Osteoblast (primary cell): ENCODE results near the gene ADAMTS2. TPM values are rescaled to one million over a fixed set of nuclear protein-coding genes. Genes with fewer than 3 reads are reported as not detected.
A peak's percentile ranks its signal among the peaks of the same experiment; 100 is the strongest.

Experiments
- DNase-seq: peaks from one replicate; pipeline ENCODE4 v3.0.0; 2011; ENCODE audit warnings: low spot score, mixed read lengths; ENCODE audit not compliant: insufficient read length; ENCODE audit errors: missing footprints
- H2AFZ ChIP-seq: 2 replicates; pipeline ENCODE4 v1.6.0; 2011; ENCODE audit warnings: mild to moderate bottlenecking, low read length
- H3K27ac ChIP-seq: 2 replicates; pipeline ENCODE4 v1.5.1; 2011; ENCODE audit warnings: mild to moderate bottlenecking, low read depth, low read length, moderate library complexity
- H3K27me3 ChIP-seq: 2 replicates; pipeline ENCODE4 v1.6.0; 2012; ENCODE audit warnings: mild to moderate bottlenecking, control low read depth, inconsistent platforms, low read length, moderate library complexity; ENCODE audit not compliant: insufficient read depth
- H3K36me3 ChIP-seq: 2 replicates; pipeline ENCODE4 v1.5.1; 2011; ENCODE audit warnings: mild to moderate bottlenecking, low read length, control low read depth, moderate library complexity; ENCODE audit not compliant: insufficient read depth
- H3K4me1 ChIP-seq: 2 replicates; pipeline ENCODE4 v1.5.1; 2011; ENCODE audit warnings: mild to moderate bottlenecking, low read length, control low read depth, moderate library complexity; ENCODE audit not compliant: insufficient read depth
- H3K4me2 ChIP-seq: 2 replicates; pipeline ENCODE4 v1.6.0; 2011; ENCODE audit warnings: mild to moderate bottlenecking, low read length; ENCODE audit not compliant: insufficient read depth
- H3K4me3 ChIP-seq: fragments of 200-600 bp; sonication (generic); 3 replicates; pipeline ENCODE4 v1.5.1; 2012; ENCODE audit warnings: mild to moderate bottlenecking, low read length, inconsistent platforms; ENCODE audit not compliant: insufficient read depth
- H3K79me2 ChIP-seq: 2 replicates; pipeline ENCODE4 v1.6.0; 2012; ENCODE audit warnings: mild to moderate bottlenecking, low read length, control low read depth, inconsistent platforms; ENCODE audit not compliant: insufficient read depth
- H3K9me3 ChIP-seq: 2 replicates; pipeline ENCODE4 v1.5.1; 2011; ENCODE audit warnings: low read depth, low read length, control low read depth
- H4K20me1 ChIP-seq: 2 replicates; pipeline ENCODE4 v1.6.0; 2012; ENCODE audit warnings: mild to moderate bottlenecking, low read length, control low read depth; ENCODE audit not compliant: insufficient read depth
- total RNA-seq: library from RNA; depleted of rRNA; stranded (reverse); fragments of >200 nt; gene quantifications from 2 replicates; pipeline ENCODE4 v1.2.3, GENCODE V29; 2012
- TF ChIP-seq, protein P1 (sequence below): IDR thresholded peaks from 2 replicates; pipeline ENCODE4 v1.5.1; 2011; ENCODE audit warnings: mild to moderate bottlenecking, low read depth, low read length, moderate library complexity; ENCODE audit errors: extremely low read depth

The ADAMTS2 gene
- total RNA-seq, 1 donor = 144 TPM

DNA sequence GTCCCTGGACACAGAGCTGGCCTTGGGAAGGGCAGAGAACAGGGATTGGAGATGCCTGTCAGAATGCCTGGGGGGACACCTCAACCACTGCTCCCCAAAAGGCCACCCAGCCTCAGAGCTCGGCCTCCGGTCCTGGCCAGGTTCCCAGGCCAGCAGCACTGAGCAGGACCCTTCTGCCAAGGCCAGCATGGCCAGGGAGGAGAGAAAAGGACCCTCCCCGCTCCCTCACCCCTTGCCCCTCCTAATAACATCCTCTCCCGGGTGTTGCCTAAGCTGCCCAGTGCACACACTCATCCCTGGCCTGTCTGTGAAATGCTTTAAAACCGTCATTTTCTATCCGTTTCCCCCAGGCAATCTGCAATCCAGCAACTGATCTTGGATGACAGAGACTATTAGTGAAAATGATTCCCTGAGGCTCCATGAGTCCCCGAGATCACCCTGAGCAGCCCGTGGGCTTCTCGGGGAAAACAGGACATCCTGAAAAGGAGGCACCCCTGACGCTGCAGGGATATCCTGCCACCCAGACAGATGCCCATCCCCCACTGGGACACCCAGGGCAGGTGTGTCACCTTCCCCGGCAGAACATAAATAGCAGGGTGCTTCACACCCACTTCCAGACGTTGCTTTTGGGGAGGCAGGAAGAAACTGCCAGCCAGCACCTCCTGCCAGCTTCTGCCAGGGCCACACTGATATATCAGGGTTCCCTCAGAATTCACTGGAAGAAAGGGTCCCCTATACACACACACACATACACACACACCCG, 75.3 kb downstream of the ADAMTS2 start:
- Histone ChIP-seq H3K9me3 (no peaks in the 10 kb centered on the region), H3K4me2 (no peak overlapping the region), H3K36me3 (peaks cover 26% of the 10 kb centered on the region), H3K79me2 (peaks cover 90% of the 10 kb centered on the region), H4K20me1 (no peaks in the 10 kb centered on the region), H3K4me3 (no peak overlapping the region), H2AFZ (no peak overlapping the region), H3K27ac (peak overlapping the region; percentile 99), H3K4me1 (peaks cover 86% of the 10 kb centered on the region), H3K27me3 (no peaks in the 10 kb centered on the region)
- peak; percentile 78 for DNase-seq
- TF ChIP-seq, protein P1, sequence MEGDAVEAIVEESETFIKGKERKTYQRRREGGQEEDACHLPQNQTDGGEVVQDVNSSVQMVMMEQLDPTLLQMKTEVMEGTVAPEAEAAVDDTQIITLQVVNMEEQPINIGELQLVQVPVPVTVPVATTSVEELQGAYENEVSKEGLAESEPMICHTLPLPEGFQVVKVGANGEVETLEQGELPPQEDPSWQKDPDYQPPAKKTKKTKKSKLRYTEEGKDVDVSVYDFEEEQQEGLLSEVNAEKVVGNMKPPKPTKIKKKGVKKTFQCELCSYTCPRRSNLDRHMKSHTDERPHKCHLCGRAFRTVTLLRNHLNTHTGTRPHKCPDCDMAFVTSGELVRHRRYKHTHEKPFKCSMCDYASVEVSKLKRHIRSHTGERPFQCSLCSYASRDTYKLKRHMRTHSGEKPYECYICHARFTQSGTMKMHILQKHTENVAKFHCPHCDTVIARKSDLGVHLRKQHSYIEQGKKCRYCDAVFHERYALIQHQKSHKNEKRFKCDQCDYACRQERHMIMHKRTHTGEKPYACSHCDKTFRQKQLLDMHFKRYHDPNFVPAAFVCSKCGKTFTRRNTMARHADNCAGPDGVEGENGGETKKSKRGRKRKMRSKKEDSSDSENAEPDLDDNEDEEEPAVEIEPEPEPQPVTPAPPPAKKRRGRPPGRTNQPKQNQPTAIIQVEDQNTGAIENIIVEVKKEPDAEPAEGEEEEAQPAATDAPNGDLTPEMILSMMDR = no peak

DNA sequence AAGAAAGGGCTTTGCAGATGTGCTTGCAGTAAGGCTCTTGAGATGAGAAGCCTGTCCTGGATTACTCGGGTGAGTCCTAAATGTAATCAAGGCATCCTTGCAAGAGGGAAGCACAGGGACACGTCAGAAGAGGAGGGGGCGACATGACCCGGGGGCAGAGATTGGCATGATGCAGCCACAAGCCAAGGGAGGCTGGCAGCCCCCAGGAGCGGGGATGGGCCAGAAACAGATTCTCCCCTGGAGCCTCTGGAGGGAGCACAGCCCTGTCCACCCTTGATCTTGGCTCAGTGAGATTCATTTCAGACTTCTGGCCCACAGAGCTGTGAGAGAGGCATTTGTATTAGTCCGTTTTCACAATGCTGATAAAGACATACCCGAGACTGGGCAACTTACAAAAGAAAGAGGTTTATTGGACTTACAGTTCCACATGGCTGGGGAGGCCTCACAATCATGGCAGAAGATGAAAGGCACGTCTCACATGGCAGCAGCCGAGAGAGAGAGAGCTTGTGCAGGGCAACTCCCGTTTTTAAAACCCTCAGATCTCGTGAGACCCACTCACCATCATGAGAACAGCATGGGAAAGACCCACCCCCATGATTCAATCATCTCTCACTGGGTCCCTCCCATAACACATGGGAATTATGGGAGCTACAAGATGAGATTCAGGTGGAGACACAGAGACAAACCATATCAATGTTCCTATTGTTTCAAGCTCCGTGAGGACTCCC, 76.1 kb downstream of the ADAMTS2 start:
- TF ChIP-seq, protein P1 = no peak
- Histone ChIP-seq H3K4me3 (no peak overlapping the region), H2AFZ (no peak overlapping the region), H3K36me3 (peaks cover 27% of the 10 kb centered on the region), H3K4me1 (peaks cover 86% of the 10 kb centered on the region), H3K27me3 (no peaks in the 10 kb centered on the region), H3K27ac (peak overlapping the region; percentile 99), H4K20me1 (no peaks in the 10 kb centered on the region), H3K4me2 (no peak overlapping the region), H3K79me2 (peaks cover 90% of the 10 kb centered on the region), H3K9me3 (no peaks in the 10 kb centered on the region)
- peak; percentile 70 for DNase-seq

DNA sequence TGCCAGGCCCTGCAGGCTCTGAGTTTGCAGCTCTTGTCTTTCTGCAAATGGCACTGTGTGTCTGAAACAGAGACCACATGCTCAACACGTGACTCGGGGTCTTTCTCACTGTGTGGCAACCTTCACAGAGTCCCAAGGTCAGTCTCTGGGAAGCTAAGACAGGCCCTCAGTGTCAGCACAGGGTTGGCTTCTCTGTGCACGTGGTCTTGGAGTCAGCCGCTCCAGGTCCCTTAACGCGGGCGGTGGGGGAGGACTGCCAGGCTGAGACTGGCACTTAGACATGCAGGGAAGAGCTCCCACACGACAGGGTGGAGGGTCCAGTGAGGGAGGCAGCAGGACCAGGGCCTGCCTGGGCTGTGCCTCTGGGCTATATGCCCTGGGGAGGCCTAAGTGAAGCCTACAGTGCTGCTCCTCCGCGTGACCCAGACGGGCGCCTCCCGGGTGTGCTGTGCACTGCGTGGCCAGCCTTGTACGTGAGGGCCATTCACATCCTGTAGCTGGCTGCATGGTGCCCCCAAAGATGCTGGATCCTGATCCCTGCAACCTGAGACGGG, 76.8 kb downstream of the ADAMTS2 start:
- Histone ChIP-seq H2AFZ (no peak overlapping the region), H3K4me1 (peaks cover 81% of the 10 kb centered on the region), H3K79me2 (peaks cover 90% of the 10 kb centered on the region), H4K20me1 (no peaks in the 10 kb centered on the region), H3K4me3 (no peak overlapping the region), H3K27ac (peak overlapping the region; percentile 99), H3K9me3 (no peaks in the 10 kb centered on the region), H3K36me3 (peaks cover 29% of the 10 kb centered on the region), H3K4me2 (no peak overlapping the region), H3K27me3 (no peaks in the 10 kb centered on the region)
- DNase-seq = peak; percentile 77
- TF ChIP-seq, protein P1 = no peak

DNA sequence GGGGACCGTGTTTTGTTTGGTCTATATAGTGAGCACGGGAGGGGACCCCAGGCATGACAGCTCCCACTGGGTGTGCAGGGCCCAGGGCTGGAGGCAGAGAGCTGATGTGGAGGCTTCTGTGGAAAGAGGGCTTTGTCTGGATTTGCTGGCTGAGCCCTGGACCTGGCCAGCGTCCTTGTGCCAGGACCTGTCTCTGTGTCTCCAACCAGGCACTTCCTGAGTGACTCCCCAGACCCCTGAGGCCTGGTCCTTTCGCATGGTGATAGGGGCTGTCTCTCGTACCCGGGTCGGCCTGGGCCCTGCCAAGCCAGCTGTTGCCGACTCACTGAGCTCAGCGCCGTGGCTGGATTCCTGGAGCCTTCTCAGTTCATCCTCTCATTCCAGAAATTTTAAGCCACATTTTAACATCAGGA, 77.6 kb downstream of the ADAMTS2 start:
- Histone ChIP-seq H3K27me3 (no peaks in the 10 kb centered on the region), H2AFZ (no peak overlapping the region), H3K79me2 (peaks cover 88% of the 10 kb centered on the region), H4K20me1 (no peaks in the 10 kb centered on the region), H3K4me1 (peaks cover 73% of the 10 kb centered on the region), H3K9me3 (no peaks in the 10 kb centered on the region), H3K27ac (peak overlapping the region; percentile 99), H3K4me3 (no peak overlapping the region), H3K36me3 (peaks cover 29% of the 10 kb centered on the region), H3K4me2 (no peak overlapping the region)
- TF ChIP-seq, protein P1 = no peak
- no peak for DNase-seq
